Dedifferentiated amniotic fluid mesenchymal stem cell (primary cell): ENCODE results near the gene OR8H2.
"Not testable (repeated sequence)": the region's sequence is repeated elsewhere in the genome, so short reads cannot be mapped to it uniquely, and the experiment has no call there.

Experiments used
- DNase-seq: peaks from one replicate; pipeline ENCODE4 v3.0.0-alpha.2; 2016; ENCODE audit errors: extremely low spot score

The OR8H2 gene

DNA sequence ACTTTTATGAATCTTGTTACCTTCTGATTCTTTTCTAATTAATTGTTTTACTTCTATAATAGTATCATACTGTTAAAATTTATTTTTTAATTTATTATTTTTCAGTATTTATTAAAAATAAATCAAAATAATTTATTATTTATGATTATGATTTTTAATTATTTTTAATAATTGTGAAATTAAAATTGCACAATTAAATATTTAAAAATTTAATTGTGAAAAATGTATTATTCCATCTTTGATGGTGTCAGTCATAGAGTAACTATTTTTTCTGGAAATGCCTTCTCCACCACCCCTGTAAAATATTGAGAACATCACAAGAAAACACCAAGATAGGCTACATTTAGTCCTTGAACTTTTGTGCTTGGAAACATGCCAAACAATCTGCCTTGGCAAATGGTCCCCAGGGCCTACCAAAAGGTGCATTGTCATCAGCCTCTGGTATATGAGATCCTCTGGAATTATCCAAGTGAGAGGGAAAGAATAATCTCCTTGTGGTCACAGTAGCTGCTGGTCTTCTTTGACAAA, at the start of gene OR8H2:
Gene OR8H2, plus strand, starts transcription at position 478 of the 528 bp plus-strand sequence. CDS start 1,356 bp downstream, outside the sequence.
- DNase-seq, result no peak

DNA sequence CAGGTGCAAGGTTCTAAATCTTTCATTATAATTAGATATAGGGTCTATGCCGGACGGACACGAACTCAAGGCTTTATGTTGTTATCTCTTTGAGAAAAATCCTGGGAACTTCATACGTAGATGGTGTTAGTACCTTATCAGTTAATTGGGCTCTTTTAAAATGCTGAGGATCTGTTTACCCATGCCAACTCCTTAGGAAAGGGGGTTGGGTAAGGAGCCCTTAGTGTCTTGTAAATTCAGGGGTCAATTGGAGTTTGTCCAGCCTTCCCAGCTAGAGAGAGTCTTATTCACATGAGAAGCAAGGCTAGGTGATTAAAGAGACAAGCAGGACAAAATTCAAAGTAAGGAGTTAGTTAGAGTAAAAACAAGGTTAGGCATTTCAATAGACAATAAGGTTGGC, 47.1 kb upstream of the OR8H2 start:
- DNase-seq, result not testable (repeated sequence)

GRCh38 chr11:56057661-56058237, 45.7 kb upstream of the OR8H2 start:
- DNase-seq, result not testable (repeated sequence)

DNA sequence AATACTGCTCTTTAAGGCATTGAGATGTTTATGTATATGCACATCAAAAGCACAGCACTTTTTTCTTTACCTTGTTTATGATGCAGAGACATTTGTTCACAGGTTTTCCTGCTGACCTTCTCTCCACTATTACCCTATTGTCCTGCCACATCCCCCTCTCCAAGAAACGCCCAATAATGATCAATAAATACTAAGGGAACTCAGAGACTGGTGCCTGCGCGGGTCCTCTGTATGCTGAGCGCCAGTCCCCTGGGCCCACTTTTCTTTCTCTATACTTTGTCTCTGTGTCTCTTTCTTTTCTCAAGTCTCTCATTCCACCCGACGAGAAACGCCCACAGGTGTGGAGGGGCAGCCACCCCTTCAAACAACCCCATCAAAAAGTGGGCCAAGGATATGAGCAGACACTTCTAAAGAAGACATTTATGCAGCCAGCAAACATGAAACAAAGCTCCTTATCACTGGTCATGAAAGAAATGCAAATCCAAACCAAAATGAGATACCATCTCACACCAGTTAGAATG, 45.2 kb upstream of the OR8H2 start:
- DNase-seq, result not testable (repeated sequence)

GRCh38 chr11:56066980-56067379, 36.5 kb upstream of the OR8H2 start:
- DNase-seq, result no peak

GRCh38 chr11:56089697-56090096, 13.8 kb upstream of the OR8H2 start:
- no peak for DNase-seq

DNA sequence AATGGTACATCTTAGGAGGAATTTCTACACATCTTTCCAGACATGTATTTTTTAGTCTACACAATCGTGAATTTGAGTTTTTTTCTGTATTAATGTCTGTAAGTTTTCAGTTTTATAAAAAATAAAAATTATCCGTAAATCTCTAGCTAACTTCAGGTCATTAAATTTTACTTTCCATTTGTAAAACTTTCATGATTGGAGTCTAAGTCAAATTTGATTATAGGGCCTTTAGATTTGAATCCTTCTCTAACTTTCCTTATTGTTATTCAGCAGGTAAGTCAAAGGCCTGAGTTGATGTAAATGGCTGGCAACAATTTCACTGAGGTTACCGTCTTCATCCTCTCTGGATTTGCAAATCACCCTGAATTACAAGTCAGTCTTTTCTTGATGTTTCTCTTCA, 10.5 kb upstream of the OR8H2 start, which contains the start of gene OR8I2:
Gene OR8I2, plus strand, starts transcription at position 301 of the 400 bp plus-strand sequence. Its CDS starts 0 bp downstream, at position 301.
- no peak for DNase-seq

GRCh38 chr11:56122073-56122472, 18.6 kb downstream of the OR8H2 start, which contains the start of gene OR8H3:
Gene OR8H3 (plus strand): TSS chr11:56122373. CDS start chr11:56122373, 0 bp downstream.
- DNase-seq, result no peak

DNA sequence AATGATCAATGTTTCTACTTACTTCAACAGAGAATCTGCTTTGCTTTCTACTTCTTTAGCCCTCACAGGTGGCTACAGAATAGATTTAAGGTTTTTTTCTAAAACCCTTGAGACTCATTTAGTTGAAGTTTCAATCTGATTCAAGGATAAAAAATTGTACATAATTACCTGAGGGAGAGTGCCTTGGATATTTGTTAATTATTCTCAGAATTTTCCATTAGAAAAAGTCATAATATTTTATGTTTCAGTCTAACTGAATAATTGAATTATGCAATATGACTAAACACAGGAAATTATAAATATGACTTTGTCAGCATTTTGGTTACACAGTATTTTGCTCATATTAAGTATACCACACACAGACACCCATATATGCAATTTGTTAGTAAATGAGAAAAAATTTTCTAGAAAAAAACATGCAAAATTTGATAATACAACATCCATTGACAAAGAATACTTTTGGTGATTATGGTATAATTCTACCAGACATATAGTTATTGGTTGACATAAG, 36.7 kb downstream of the OR8H2 start, which contains the start of gene OR8J3:
Gene OR8J3, minus strand, starts transcription at position 51 of the 511 bp plus-strand sequence. CDS start 2,483 bp downstream, outside the sequence.
- DNase-seq, result no peak

GRCh38 chr11:56143681-56144080, 40.2 kb downstream of the OR8H2 start:
- not testable (repeated sequence) for DNase-seq

- DNase-seq, result no peak
These were observed 47.9 kb downstream of the OR8H2 start for GRCh38 chr11:56151376-56151775.

- no peak for DNase-seq
These were observed 48.8 kb downstream of the OR8H2 start for GRCh38 chr11:56152333-56152732.
